Heart right ventricle (tissue), 16 donors: ENCODE measurements around the gene ZNF669. TPM values are rescaled to one million over a fixed set of nuclear protein-coding genes. Genes with fewer than 3 reads are reported as not detected.

Experiments used
- ATAC-seq, 8 donors: fragments of 200-7000 bp; cut with Tn5 transposase; one replicate each; pipeline ENCODE4 v1.9.1; 2020; ENCODE audit warnings: mild to moderate bottlenecking in 8 of 8, moderate library complexity in 8 of 8, moderate number of reproducible peaks in 1 of 8
- DNase-seq, 2 donors: peaks; one replicate each; pipeline ENCODE4 v3.0.0-alpha.2; 2020
- H3K27ac ChIP-seq, 10 donors: fragments of 200-600 bp; sonication (generic) in 2 of 10; one replicate each; pipeline versions ENCODE4 v1.5.0 to v1.8.0; 2020 to 2022; ENCODE audit warnings: mild to moderate bottlenecking in 3 of 10
- H3K27me3 ChIP-seq, 7 donors: fragments of 200-600 bp; one replicate each; pipeline ENCODE4 v1.8.0; 2021 to 2022; ENCODE audit warnings: mild to moderate bottlenecking in 2 of 7
- H3K36me3 ChIP-seq, 9 donors: fragments of 200-600 bp; sonication (generic) in 1 of 9; one replicate each; pipeline versions ENCODE4 v1.5.0 to v1.8.0; 2020 to 2022; ENCODE audit warnings: mild to moderate bottlenecking in 2 of 9
- H3K4me1 ChIP-seq, 9 donors: fragments of 200-600 bp; sonication (generic) in 1 of 9; one replicate each; pipeline versions ENCODE4 v1.5.0 to v1.8.0; 2020 to 2022; ENCODE audit warnings: mild to moderate bottlenecking in 4 of 9
- H3K4me3 ChIP-seq, 10 donors: fragments of 200-600 bp; sonication (generic) in 2 of 10; one replicate each; pipeline versions ENCODE4 v1.5.0 to v1.8.0; 2020 to 2022; ENCODE audit warnings: mild to moderate bottlenecking in 7 of 10, moderate library complexity in 2 of 10
- H3K9me3 ChIP-seq, 11 donors: fragments of 200-600 bp in 10 of 11; sonication (generic) in 2 of 11; one replicate each; pipeline versions ENCODE4 v1.5.0 to v1.8.0; 2013 to 2022; ENCODE audit warnings: mild to moderate bottlenecking in 2 of 11, control low read depth in 1 of 11, moderate library complexity in 1 of 11
- WGBS, 2 donors: extraction: QIAGEN DNeasy Blood & Tissue Kit; methylation state at CpG; one replicate each; pipeline ENCODE4 v1.1.7; 2013; ENCODE audit warnings: inconsistent platforms in 1 of 2; 5-methylcytosine and 5-hydroxymethylcytosine counted together
- intact Hi-C, 10 donors: fragments of 100-400 bp; cut with DNase I; formaldehyde crosslinking; loops; one replicate each; pipeline versions ENCODE4 v1.11.1 to v1.14.2; 2022
- polyA plus RNA-seq, 2 donors: library from polyadenylated mRNA; stranded (reverse); fragments of 200-250 nt; gene quantifications; one replicate each; pipeline ENCODE4 v1.2.3, GENCODE V29; 2013
- total RNA-seq, 10 donors: library from RNA; stranded (reverse); fragmentation: NEBNext Ultra II Directional in 3 of 10; extraction: Animal tissue kit (Norgen Biotek cat#: 25700) in 3 of 10; gene quantifications; one replicate each; pipeline versions ENCODE4 v1.2.1 to v1.2.4, GENCODE V29; 2021 to 2023
- TF ChIP-seq, protein P1 (sequence below), 9 donors: fragments of 200-600 bp; sonication (generic) in 2 of 9; IDR thresholded peaks; one replicate each; pipeline versions ENCODE4 v1.5.0 to v1.8.0; 2021 to 2022; ENCODE audit warnings: antibody characterized with exemption in 9 of 9, mild to moderate bottlenecking in 5 of 9, moderate library complexity in 1 of 9
- donor health status: Arrhythmogenic right ventricular cardiomyopathy.
- donor health status: ischemic (EF 13 %, LVEDD 7.1; RV severe dilation, severe dysfunction).
- donor health status: healthy with polysubstance abuse.
- donor health status: DM: no; HTN: yes; CAD: no.
- donor health status: DM: no; HTN: no; CAD: no.
- donor health status: ischemic (EF 25% LVEDD 6.9; RV normal size, moderate dysfunction).
- donor health status: ischemic (EF 25% LVEDD 5.7; RV mildly dilated, moderate dysfunction).
- donor health status: healthy.
- donor health status: DM: yes; HTN: yes; CAD: no.
- donor health status: Ischemic cardiomyopathy.
- donor health status: ischemic (EF 35%, LVEDD 5.7; RV mildly dilated, moderate dysfunction).
- donor health status: nonischemic (EF 11% LVEDD 7.7; RV severe dilation, severe dysfunction).
- donor health status: DM: yes; HTN: yes; CAD: no.
- donor health status: PGD.
- donor health status: ischemic (EF 29% LVEDD 5.4; RV normal size, mild dysfunction).
- donor health status: nonischemic (EF 23%, LVEDD 6.1; RV moderate dilation, normal function).

Gene ZNF669
- total and polyA plus RNA-seq, 12 donors, result 2.1 to 4.7 (median 3.5) TPM

DNA sequence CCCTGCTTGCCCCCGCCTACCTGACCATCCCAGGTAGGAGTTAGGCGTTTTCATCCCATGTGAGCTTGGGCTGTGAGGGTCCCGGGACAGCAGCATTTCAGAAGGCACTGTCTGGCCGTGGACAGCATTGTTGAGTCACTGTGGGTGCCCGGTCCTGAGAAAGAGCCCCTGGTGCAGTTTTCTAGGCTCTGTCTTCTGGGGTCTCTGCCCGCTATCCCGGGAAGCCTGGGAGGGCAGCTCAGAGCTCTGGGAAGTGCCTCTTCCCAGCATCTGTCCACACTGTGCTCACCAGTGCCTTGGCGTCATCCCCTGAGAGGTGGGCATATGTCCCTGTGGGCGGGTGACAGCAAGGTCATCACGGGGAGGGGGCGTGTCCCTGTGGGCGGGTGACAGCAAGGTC is 11.4 kb upstream of the ZNF669 start:
- Histone ChIP-seq H3K9me3 (no peaks in the 10 kb centered on the region), H3K27me3 (peaks cover 0 to 24% (median 0%) of the 10 kb centered on the region in 7 donors), H3K36me3 (no peaks in the 10 kb centered on the region), H3K27ac (no peak overlapping the region), H3K4me1 (peaks cover 3 to 17% (median 14%) of the 10 kb centered on the region in 9 donors), H3K4me3 (no peak overlapping the region)
- intact Hi-C loops, result no loop called here
- DNase-seq (no peak), ATAC-seq (no peak)
- 71 to 87% methylated on average over 11 to 12 of the region's 12 CpGs for WGBS, 2 donors
- TF ChIP-seq, protein P1, sequence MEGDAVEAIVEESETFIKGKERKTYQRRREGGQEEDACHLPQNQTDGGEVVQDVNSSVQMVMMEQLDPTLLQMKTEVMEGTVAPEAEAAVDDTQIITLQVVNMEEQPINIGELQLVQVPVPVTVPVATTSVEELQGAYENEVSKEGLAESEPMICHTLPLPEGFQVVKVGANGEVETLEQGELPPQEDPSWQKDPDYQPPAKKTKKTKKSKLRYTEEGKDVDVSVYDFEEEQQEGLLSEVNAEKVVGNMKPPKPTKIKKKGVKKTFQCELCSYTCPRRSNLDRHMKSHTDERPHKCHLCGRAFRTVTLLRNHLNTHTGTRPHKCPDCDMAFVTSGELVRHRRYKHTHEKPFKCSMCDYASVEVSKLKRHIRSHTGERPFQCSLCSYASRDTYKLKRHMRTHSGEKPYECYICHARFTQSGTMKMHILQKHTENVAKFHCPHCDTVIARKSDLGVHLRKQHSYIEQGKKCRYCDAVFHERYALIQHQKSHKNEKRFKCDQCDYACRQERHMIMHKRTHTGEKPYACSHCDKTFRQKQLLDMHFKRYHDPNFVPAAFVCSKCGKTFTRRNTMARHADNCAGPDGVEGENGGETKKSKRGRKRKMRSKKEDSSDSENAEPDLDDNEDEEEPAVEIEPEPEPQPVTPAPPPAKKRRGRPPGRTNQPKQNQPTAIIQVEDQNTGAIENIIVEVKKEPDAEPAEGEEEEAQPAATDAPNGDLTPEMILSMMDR (IDR thresholded peaks at IDR 0.05), result no peak

DNA sequence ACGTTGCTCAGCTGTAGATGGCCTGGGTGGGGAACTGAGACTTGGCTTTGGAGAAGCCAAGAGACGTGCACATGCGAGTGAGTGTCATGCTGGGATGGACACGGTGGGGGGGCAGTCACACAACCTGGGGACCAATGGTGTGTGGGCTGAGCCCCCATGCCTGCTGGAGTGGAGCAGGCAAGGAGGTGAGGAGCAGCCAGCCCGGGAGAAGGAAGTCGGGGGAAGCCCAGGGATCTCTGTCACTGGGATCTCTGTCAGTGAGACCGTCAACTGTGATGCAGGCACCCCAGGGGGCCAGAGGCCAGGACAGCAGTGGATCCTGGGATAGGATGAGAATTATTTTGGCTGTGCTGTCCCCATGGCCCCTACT is 11.0 kb upstream of the ZNF669 start:
- intact Hi-C loops, result no loop called here

DNA sequence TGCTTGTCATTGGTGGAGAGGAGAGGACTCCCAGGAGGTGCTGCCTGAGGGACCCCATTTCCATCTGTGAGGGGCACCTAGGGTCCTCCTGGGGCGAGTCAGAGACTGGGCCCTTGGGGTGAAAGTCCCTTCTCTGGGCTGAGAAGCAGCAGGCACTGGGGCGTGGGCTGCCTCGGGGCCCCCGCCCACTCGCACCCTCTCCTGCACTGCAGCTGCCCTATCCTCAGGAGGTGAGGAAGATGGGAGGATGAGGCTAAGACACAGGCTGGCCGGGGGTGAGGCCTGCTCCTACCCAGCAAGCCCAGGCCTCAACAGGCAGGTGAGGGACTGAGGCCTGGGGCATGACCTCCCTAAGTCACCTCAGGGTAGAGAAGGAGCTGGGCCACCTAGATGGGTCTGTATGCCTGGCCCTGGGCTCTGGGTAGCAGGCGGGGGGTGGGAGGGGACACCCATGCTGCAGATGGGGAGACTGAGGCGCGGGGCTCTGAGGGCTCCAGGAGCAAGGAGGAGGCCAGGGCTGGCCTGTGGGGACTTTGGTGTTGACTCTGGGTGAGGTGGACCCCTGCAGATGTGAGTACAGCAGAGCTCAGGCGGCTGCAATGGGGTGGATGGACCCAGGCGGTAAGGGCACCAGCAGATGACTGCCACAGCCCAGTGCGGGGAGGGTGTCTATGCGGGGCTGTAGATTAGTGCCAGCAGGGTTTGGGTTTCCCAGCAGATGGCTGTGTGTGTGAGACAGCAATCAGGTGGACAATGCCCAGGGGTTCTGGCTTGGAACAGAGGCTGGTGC is 10.4 kb upstream of the ZNF669 start:
- no peak for ATAC-seq
- TF ChIP-seq, protein P1 (IDR thresholded peaks at IDR 0.05), result no peak
- Histone ChIP-seq H3K4me3 (no peak overlapping the region), H3K4me1 (peaks cover 3 to 20% (median 15%) of the 10 kb centered on the region in 9 donors), H3K9me3 (no peaks in the 10 kb centered on the region), H3K36me3 (no peaks in the 10 kb centered on the region), H3K27ac (no peak overlapping the region), H3K27me3 (peaks cover 0 to 31% (median 0%) of the 10 kb centered on the region in 7 donors)
- DNase-seq, result no peak
- 93 to 94% methylated on average over 13 of the region's 13 CpGs for WGBS, 2 donors
- intact Hi-C loops, result loop anchor here in 1 of 10 donors (5.0 kb wide), 1 partner anchor 37 kb away; the partner anchor contains the start of gene ZNF670

More for the DNA sequence above, 11.0 kb upstream of the ZNF669 start:
- Histone ChIP-seq H3K4me3 (no peak overlapping the region), H3K9me3 (no peaks in the 10 kb centered on the region), H3K4me1 (peaks cover 3 to 20% (median 15%) of the 10 kb centered on the region in 9 donors), H3K27me3 (peaks cover 0 to 26% (median 0%) of the 10 kb centered on the region in 7 donors), H3K27ac (no peak overlapping the region), H3K36me3 (no peaks in the 10 kb centered on the region)
- no peak for DNase-seq
- TF ChIP-seq, protein P1 (IDR thresholded peaks at IDR 0.05), result no peak
- no peak for ATAC-seq
- 69 to 76% methylated on average over 7 of the region's 7 CpGs for WGBS, 2 donors

DNA sequence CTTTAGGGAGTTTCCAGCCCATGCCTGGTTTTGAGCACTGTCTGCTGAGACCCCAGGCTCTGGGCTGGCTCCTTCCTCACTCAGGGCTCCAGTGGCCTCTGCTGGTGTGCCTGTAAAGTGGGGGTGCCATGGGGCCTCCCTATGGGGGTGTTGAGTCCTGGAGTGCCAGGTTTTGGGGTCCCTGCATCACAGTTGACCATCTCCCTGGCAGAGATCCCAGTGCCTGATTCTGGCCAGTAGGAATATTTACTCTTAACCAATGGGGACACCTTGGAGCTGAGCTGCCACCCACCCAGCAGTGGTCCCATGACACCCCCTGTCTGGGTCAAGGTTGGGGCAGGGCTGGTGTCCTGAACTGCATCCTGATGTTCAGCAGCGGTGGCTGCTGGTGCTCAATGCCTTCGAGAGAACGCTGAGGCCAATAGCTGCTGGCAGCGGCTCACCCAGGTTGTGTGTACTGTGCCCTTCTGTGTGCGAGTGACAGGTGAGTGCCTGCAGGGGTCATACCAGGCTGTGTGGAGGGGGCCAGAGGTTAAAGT is 9.6 kb upstream of the ZNF669 start:
- TF ChIP-seq, protein P1 (IDR thresholded peaks at IDR 0.05), result no peak
- Histone ChIP-seq H3K27me3 (peaks cover 0 to 36% (median 0%) of the 10 kb centered on the region in 7 donors), H3K9me3 (no peaks in the 10 kb centered on the region), H3K4me3 (no peak overlapping the region), H3K27ac (no peak overlapping the region), H3K4me1 (peaks cover 3 to 20% (median 15%) of the 10 kb centered on the region in 9 donors), H3K36me3 (no peaks in the 10 kb centered on the region)
- DNase-seq (no peak), ATAC-seq (no peak)
- 96% methylated on average over 5 of the region's 5 CpGs for WGBS, 2 donors
- intact Hi-C loops, result loop anchor here in 1 of 10 donors (5.0 kb wide), 1 partner anchor 37 kb away; the partner anchor contains the start of gene ZNF670
